Activated T-helper 1 cell treated with Interleukin-2 at 50 U/mL for 16 hours (primary cell): ENCODE results near the gene TMPO.
"Not testable (repeated sequence)": the region's sequence is repeated elsewhere in the genome, so short reads cannot be mapped to it uniquely, and the experiment has no call there.

ENCODE experiments used
- DNase-seq: peaks from one replicate; pipeline ENCODE4 v3.0.0-alpha.2; 2020; ENCODE audit warnings: low read depth

Gene TMPO

DNA sequence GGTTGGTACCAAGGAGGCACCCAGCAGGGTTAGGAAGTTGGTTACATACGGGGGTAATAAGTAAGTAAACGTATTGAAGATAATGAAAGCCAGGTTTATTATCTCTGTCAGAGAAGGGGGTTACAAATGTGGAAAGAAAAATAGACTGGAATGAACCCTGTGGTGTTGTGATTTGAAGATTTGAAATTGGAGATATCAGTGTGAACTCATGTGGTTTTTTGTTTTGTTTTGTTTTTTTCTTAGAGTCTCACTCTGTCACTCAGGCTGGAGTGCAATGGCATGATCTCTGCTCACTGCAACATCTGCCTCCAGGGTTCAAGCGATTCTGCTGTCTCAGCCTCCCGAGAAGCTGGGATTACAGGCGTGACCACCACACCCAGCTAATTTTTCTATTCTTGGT lies 64.0 kb downstream of the TMPO start:
- no peak for DNase-seq

DNA sequence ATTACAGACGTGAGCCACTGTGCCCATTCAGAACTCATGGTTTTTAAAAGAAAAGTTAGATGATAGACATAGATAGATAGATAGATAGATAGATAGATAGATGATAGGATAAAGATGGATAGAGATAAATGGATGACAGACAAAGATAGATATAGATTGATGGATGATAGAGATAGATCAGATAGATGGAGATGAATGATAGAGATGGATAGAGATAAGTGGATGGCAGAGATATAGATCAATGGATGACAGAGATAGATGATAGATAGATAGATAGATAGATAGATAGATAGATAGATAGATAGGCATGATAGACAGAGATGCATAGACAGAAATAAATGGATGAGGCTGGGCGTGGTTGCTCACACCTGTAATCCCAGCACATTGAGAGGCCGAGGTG lies 64.4 kb downstream of the TMPO start:
- DNase-seq = no peak

DNA sequence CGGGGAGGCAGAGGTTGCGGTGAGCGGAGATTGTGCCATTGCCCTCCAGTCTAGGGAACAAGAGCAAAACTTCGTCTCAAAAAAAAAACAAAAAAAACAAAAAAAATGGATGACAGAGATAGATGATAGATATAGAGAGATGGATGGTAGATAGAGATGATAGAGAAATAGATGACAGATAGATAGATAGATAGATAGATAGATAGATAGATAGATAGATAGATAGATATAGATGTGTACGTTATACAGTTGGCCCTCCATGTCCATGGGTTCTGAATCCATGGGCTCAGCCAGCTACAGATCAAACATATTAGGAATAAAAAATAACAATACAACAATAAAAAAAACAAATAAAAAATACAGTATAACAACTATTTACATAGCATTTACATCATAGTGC lies 65.3 kb downstream of the TMPO start:
- DNase-seq = no peak

DNA sequence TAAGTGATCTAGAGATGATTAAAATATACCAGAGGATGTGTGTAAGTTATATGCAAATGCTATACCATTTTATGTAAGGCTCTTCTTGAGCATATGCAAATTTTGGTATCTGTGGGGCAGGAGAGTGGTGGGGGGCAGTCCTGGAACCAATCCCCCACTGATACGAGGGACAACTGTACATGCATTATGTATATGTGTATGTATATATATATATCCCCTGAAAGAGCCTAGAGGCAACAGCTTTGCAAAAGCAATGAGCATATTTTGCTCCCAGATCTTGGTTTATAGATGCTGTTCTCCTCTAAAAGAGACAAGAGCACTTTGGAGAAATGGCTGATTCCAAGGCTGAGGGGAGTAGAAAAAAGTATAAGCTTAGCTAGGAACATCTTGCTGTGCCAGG lies 65.7 kb downstream of the TMPO start:
- DNase-seq = no peak

DNA sequence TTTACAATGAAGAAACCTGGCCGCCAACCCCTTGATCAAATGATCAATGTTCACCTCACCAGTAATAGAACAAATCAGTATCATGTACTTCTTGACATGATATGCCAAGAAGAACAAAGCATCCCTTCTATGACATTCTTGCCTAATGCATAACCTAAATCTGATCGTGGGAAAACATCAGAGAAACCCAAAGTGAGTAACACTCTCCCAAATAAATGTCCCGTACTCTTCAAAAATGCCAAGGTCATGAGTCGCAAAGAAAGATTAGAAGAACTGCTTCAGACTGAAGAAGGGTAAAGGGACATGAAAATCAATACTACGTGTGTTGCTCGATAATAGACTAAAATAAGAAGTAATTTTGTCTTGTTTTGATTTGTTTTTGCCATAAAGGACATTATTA lies 66.7 kb downstream of the TMPO start:
- DNase-seq = no peak

DNA sequence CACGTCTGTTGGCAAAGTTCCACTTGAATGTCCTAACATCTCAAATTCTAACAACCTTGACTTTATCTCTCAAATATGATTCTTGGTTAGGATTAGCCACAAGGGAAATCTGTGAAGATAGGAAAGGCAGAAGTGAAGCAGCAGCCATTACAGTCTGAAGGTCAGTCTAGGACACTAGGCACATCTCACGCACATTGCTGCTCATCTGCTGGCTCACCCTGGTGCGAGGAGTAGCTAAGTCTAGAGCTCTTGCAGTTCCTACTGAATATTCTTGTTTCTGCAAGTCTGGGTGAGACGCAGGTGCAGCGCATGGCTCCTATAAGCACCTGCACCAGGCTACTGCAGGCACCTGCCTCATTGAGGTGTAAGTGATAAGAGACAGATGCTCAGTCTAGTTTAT lies 71.7 kb downstream of the TMPO start:
- DNase-seq = no peak

DNA sequence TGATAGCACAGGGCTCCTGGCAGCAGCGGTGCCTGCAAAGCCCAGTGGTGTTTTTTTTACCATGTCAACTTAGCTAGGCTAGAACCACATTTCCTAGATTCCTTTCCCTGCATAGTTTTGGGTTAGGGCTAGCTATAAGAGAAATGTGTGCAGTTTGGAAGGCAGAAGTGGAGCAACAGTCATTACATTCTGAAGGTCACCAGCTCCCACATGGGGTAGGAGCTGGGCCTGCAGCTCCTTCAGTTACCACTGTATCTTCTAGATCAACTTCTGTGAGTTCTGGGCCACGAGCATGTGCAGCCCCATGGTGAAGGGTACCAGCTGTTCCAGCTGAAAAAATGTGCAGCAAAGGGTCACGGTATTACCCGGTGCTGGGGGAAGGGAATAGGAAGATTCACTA lies 75.8 kb downstream of the TMPO start:
- no peak for DNase-seq

DNA sequence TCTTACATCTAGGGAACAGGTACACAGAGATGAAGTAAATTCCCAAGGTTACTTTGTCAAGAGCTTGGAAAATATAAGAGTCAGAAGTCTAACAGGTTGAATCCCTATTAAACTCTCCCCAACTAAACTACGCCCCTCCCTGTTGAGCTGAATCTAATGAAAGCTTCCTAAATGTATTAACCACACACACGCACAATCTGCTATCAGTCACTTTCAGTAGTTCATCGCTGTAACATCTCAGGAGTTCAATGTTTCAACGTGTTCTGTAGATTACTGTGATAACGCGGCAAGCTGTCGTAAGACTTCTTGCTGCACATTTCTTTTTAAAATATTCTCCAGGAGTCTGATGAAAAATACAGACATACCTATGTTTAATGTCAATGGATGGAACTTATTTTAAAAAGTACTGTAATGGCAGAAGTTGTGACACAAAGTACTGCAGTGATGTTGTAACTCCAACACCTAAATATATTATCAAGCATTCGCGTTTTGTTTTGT lies 77.5 kb downstream of the TMPO start:
- no peak for DNase-seq

DNA sequence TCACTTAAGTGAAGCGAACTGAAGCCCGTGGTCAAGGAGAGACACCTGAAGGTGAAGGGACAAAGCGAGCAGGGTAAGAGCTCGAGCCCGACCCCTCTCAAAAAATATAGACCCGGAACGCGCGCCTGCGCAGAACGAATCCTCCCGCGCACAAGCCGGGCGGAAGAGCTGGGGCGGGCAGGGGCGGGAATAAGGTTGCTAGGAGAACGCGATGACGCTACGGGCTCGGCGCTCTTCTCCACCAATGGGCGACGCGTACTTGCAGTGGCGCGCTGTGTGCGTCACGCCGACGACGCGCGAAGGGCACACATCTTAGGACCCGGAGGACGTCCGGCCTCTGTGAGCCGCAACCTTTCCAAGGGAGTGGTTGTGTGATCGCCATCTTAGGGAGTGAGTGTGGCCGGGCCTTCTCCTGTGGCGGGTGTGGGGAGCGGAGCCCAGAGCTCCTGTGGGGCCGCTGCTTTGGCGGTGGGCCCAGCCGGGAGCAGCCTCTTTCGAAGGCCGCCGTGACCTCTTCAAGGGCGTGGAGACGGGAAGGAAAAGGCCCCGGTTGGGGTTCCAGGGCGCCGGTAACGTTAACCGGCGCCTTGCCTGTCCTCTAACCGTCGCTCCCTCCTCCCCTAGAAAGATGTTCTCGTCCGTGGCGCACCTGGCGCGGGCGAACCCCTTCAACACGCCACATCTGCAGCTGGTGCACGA lies 78.1 kb downstream of the TMPO start, which contains the start of gene SLC25A3:
Gene SLC25A3, plus strand, starts transcription at position 336 of the 699 bp plus-strand sequence. Its CDS starts 293 bp downstream, at position 629.
- peak; percentile 93 for DNase-seq

DNA sequence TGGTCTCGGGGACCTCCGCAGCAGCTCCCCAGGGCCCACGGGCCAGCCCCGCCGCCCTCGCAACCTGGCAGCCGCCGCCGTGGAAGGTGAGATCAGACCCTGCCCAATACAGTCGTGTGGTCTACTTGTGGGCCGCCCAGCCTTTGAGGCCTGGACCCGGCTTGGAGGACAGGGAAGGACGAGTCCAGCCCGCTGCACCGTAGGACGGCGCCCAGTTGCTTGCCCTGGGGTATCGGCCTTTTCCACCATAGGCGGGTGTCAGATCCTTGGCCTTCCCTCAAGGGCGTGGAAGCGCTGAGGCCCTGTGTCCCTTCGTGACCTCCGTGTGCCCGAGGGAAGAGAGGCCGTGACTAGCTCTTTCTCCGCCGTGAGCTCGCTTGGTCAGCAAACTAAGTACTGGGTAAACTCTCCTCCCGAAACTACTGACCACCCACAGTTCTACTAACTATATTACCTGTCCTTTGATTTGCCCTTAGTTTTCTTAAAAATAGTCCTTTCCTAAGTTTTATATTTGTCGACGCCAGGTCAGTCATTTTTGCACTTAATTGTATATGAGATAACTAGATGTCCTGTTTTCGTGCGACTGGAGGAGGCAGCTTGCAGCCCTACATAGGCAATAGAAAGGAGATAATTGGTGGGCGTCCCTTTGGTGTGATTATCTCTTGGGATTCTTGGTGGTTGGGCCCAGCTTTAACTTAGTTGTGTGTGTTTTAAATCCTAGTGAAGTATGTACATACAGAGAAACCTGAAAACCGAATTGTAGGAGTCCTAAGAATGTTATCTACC lies 78.9 kb downstream of the TMPO start:
- no peak for DNase-seq

DNA sequence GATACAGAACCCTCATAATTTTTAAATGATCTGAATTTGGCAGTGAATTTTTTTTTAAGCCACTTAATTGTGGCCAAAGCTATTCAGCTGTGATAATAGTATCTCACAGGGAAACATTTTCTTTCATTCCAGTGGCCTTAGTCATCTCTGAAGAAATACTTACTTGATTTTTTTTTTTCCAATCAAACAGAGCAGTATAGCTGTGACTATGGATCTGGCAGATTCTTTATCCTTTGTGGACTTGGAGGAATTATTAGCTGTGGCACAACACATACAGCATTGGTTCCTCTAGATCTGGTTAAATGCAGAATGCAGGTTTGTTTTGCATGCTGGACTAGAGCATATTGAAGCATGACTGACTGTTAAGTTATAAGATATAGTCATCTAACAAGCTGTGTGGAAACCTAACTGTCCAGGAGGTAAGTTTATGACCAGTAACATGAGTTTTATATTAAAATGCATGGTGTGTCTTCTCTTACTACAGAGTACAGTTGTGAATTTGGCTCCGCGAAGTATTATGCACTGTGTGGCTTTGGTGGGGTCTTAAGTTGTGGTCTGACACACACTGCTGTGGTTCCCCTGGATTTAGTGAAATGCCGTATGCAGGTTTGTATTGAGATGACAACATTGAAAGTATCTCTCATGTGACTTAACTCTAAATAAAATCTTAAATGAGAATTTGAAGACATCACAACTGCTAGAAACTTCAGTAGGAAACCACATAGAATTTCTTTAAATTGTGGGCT lies 80.0 kb downstream of the TMPO start:
- no peak for DNase-seq

DNA sequence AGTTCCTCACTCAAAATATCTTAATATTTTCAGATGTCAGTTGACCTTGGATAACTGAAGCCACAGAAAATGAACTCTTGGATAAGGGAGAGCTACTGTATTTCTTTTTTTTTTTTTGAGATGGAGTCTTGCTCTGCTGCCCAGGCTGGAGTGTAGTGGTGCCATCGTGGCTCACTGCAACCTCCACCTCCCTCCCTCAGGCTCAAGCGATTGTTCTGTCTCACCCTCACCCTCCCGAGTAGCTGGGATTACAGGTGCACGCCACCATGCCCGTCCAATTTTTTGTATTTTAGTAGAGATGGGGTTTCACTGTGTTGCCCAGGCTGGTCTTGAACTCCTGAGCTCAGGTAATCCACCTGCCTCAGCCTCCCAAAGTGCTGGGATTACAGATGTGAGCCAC lies 81.9 kb downstream of the TMPO start:
- not testable (repeated sequence) for DNase-seq
